Glutamatergic neuron (in vitro differentiated cells): ENCODE data around the gene SLC35D1. TPM values are rescaled to one million over a fixed set of nuclear protein-coding genes. Genes with fewer than 3 reads are reported as not detected.
A peak's percentile ranks its signal among the peaks of the same experiment; 100 is the strongest.

Experiments used
- DNase-seq: peaks from one replicate; pipeline ENCODE4 v3.0.0; 2022
- H3K27ac Mint-ChIP-seq: one replicate; pipeline ENCODE4 v1.8.0; 2020; ENCODE audit warnings: mild to moderate bottlenecking, mixed read lengths, inconsistent platforms; ENCODE audit not compliant: unreplicated experiment
- H3K27me3 Mint-ChIP-seq: one replicate; pipeline ENCODE4 v1.8.0; 2020; ENCODE audit warnings: mild to moderate bottlenecking, moderate library complexity, mixed read lengths, inconsistent platforms; ENCODE audit not compliant: unreplicated experiment
- H3K36me3 Mint-ChIP-seq: one replicate; pipeline ENCODE4 v1.8.0; 2020; ENCODE audit warnings: mild to moderate bottlenecking, mixed read lengths, inconsistent platforms; ENCODE audit not compliant: unreplicated experiment
- H3K4me1 Mint-ChIP-seq: one replicate; pipeline ENCODE4 v1.8.0; 2020; ENCODE audit warnings: mild to moderate bottlenecking, low read depth, mixed read lengths, inconsistent platforms; ENCODE audit not compliant: unreplicated experiment
- H3K4me3 Mint-ChIP-seq: one replicate; pipeline ENCODE4 v1.8.0; 2020; ENCODE audit warnings: mild to moderate bottlenecking, mixed read lengths, inconsistent platforms; ENCODE audit not compliant: unreplicated experiment
- H3K9me3 Mint-ChIP-seq: one replicate; pipeline ENCODE4 v1.8.0; 2020; ENCODE audit warnings: mild to moderate bottlenecking, moderate library complexity, mixed read lengths, inconsistent platforms; ENCODE audit not compliant: unreplicated experiment
- long read RNA-seq: library from polyadenylated mRNA; unstranded; transcript quantifications from one replicate; pipeline ENCODE4 v2.0.0, GENCODE V29; 2020; ENCODE audit not compliant: unreplicated experiment
- total RNA-seq: library from RNA; stranded (reverse); fragmentation: NEBNext Ultra II Directional; extraction: Animal tissue kit (Norgen Biotek cat#: 25700); gene quantifications from one replicate; pipeline ENCODE4 v1.2.1, GENCODE V29; 2021; ENCODE audit not compliant: unreplicated experiment
- TF ChIP-seq, protein P1 (sequence below): fragments of 200-600 bp; sonication (generic); IDR thresholded peaks from one replicate; pipeline ENCODE4 v1.5.0; 2021; ENCODE audit not compliant: partially characterized antibody, unreplicated experiment

The SLC35D1 gene
- total RNA-seq: 2.7 TPM
- long read RNA-seq, full-length matches to known transcripts: 1 of 1 reads
- long read RNA-seq, partial matches to known transcripts: 0 of 1 reads
- long read RNA-seq, other reads (novel, unspliced or antisense): 0 of 1 reads

DNA sequence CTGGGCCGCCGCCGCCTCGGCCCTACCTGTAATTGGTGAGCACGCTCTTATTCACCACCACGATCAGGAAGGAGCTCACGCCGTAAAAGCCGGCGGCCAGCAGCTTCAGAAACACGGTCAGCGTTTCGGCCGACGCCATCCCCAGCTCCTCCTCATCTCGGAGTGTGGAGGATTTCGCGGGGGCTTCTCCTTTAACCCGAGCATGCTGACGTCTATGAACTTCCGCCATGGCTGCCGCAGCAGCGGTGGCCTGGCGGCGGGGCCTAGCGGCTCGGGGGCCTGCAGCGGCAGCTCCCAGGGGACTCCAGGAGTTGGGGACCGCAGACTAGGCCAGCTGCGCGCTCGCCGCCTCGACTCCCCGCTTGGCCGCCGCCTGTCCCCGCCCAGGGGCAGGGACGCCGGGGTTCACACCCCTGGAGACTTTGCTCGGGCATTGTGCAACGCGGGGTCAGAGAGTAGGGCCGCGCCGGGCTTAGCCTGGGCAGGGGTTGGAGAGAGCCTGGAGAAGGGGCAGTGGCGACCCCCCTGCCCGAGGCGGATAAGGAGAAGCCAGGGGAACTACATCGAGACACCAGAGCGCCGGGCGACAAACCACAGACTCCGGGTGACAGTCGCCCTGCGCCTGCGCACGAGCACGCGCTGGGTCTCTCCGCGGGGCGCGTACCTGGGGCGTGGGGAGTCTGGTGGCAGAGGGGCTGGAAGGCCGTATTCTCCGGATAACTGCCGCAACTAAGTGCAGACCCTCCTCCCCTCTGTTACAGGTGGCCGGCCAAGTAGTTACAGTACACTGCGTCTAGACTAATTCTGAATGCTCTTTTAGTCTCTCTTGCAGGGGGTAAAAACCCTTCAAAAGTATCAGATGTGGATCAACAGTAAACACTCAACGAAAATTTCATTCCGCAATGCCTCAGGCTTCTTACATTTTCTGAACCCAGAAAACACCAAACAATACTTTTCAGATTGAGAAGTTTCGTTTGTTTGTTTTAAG is at the start of gene SLC35D1:
Gene SLC35D1 (minus strand): TSS at position 364 of the 988 bp plus-strand sequence. CDS start 135 bp downstream, at position 229.
- H3K9me3 Mint-ChIP-seq: peaks cover 2% of the 10 kb centered on the region
- peaks cover 8% of the 10 kb centered on the region for H3K4me1 Mint-ChIP-seq
- TF ChIP-seq, protein P1, sequence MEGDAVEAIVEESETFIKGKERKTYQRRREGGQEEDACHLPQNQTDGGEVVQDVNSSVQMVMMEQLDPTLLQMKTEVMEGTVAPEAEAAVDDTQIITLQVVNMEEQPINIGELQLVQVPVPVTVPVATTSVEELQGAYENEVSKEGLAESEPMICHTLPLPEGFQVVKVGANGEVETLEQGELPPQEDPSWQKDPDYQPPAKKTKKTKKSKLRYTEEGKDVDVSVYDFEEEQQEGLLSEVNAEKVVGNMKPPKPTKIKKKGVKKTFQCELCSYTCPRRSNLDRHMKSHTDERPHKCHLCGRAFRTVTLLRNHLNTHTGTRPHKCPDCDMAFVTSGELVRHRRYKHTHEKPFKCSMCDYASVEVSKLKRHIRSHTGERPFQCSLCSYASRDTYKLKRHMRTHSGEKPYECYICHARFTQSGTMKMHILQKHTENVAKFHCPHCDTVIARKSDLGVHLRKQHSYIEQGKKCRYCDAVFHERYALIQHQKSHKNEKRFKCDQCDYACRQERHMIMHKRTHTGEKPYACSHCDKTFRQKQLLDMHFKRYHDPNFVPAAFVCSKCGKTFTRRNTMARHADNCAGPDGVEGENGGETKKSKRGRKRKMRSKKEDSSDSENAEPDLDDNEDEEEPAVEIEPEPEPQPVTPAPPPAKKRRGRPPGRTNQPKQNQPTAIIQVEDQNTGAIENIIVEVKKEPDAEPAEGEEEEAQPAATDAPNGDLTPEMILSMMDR: no peak
- peak within 1 kb of the TSS; percentile 91 for H3K4me3 Mint-ChIP-seq
- peaks cover 4% of the 10 kb centered on the region for H3K27me3 Mint-ChIP-seq
- peak within 1 kb of the TSS; percentile 60 for H3K27ac Mint-ChIP-seq
- DNase-seq: peak; percentile 82
- no peaks in the 10 kb centered on the region for H3K36me3 Mint-ChIP-seq

DNA sequence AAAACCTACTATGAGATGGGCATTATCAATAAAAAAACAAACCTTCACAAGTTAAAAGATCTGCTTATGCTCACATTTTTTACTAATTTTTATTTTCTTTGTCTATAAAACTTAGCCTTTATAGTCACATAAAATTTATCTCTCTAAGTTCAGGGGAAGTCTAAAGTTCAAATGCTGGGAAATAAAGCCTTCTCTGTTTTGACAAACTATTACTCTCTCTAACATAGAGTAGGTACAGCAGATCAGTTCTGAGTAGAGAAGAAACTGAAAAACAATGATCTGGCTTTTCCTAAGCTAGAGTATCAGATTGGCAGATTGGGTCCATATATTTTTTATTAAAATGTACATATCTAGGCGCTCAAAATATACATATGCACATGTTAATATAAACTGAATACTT is 49.6 kb upstream of the SLC35D1 start:
- Mint-ChIP-seq H3K4me3 (no peak overlapping the region), H3K4me1 (no peaks in the 10 kb centered on the region), H3K9me3 (no peaks in the 10 kb centered on the region), H3K27me3 (peaks cover 1% of the 10 kb centered on the region), H3K27ac (no peak overlapping the region), H3K36me3 (no peaks in the 10 kb centered on the region)
- no peak for DNase-seq
- TF ChIP-seq, protein P1: no peak

DNA sequence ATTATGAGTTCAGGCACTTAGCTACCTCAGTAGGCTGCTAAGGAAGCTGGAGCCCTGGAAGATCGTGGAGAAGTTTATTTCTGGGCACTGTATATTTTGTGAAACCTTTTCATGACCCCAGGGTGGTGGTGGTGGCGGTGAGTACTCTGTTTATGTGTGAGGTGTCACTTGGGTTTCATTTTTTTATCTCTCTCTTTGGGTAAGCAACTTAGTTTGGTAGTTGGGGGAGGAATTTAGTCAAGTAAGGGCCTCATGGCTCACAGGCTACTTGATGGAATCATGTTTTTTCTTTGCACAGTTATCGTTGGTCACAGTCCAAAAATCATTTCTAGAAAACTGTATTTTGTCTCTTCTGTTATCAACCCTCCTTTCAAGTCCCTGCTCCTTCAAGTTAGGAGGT is 46.9 kb upstream of the SLC35D1 start:
- no peak for DNase-seq
- H3K36me3 Mint-ChIP-seq: no peaks in the 10 kb centered on the region
- TF ChIP-seq, protein P1: no peak
- H3K4me3 Mint-ChIP-seq: no peak overlapping the region
- H3K27ac Mint-ChIP-seq: no peak overlapping the region
- H3K9me3 Mint-ChIP-seq: no peaks in the 10 kb centered on the region
- H3K27me3 Mint-ChIP-seq: peaks cover 1% of the 10 kb centered on the region
- H3K4me1 Mint-ChIP-seq: no peaks in the 10 kb centered on the region

DNA sequence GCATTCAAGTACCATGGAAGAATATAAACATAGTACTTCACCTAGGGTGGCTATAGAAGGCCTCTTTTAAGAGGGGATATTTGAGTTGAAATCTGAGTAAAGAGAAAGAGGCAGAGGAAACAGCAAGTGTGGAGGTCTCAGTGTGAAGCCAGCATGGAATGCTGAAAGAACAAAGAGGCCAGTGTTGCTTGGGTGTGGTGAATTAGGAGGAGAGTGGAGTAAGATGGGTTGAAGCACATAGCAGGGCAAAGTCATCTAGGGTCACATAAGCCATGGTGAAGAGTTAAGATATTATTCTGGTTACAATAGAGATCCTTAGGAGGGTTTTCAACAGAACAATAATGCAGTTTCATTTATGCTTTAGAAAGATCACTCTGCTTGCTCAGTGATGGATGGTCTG is 43.4 kb upstream of the SLC35D1 start:
- Mint-ChIP-seq H3K27me3 (peaks cover 1% of the 10 kb centered on the region), H3K4me3 (no peak overlapping the region), H3K27ac (no peak overlapping the region), H3K4me1 (no peaks in the 10 kb centered on the region), H3K36me3 (no peaks in the 10 kb centered on the region), H3K9me3 (no peaks in the 10 kb centered on the region)
- DNase-seq: no peak
- TF ChIP-seq, protein P1: no peak

DNA sequence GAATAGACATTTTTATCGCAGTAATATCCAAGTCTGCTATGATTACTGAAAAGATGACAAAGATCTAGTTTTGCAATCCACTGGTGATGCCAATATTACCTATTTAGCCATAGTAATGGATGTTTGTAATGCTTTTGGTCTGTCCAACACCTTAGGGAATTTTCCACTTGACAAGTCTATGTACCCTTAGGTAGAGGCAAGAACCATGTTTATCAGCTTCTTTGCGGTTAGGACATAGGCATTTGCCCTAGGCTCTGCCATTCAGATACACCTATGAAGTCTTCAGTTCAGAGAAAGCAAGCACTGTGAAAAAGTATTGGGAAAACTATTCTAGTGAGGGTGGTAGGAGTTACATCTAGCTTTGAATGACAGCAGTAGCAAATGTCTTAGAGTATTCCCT is 40.2 kb upstream of the SLC35D1 start:
- Mint-ChIP-seq H3K27me3 (peaks cover 1% of the 10 kb centered on the region), H3K9me3 (no peaks in the 10 kb centered on the region), H3K4me1 (no peaks in the 10 kb centered on the region), H3K36me3 (no peaks in the 10 kb centered on the region), H3K4me3 (no peak overlapping the region), H3K27ac (no peak overlapping the region)
- no peak for DNase-seq
- TF ChIP-seq, protein P1: no peak
